Bronchial epithelial cell (primary cell): ENCODE results near the gene MC1R. TPM values are rescaled to one million over a fixed set of nuclear protein-coding genes. Genes with fewer than 3 reads are reported as not detected.

ENCODE experiments used
- DNase-seq: peaks from one replicate; pipeline ENCODE4 v3.0.0-alpha.2; 2010; ENCODE audit warnings: low read depth
- FAIRE-seq: peaks from 2 replicates; lab custom pipeline; 2011; peaks lifted over from hg19 to GRCh38; lab: Jason Lieb, UNC
- H3K27me3 ChIP-seq: 2 replicates; pipeline ENCODE4 v1.5.1; 2011; ENCODE audit warnings: low read length; ENCODE audit not compliant: control insufficient read depth, insufficient read depth
- H3K36me3 ChIP-seq: 2 replicates; pipeline ENCODE4 v1.5.1; 2011; ENCODE audit warnings: low read length; ENCODE audit not compliant: control insufficient read depth, insufficient read depth
- H3K4me3 ChIP-seq: 2 replicates; pipeline ENCODE4 v1.5.1; 2011; ENCODE audit warnings: mild to moderate bottlenecking, low read depth, low read length, control low read depth
- CTCF ChIP-seq: IDR thresholded peaks from 2 replicates; pipeline ENCODE4 v1.5.1; 2011; ENCODE audit warnings: mild to moderate bottlenecking, moderate library complexity, low read length, control low read depth, inconsistent platforms; ENCODE audit not compliant: insufficient read depth, severe bottlenecking
- total RNA-seq: library from RNA; depleted of rRNA; stranded (reverse); fragments of >200 nt; gene quantifications from 2 replicates; pipeline ENCODE4 v1.2.1, GENCODE V29; 2014

The MC1R gene
- total RNA-seq, result 1.6 and 4.1 TPM in 2 replicates

- FAIRE-seq, result no peak
- no peak for DNase-seq
- peak; percentile 42 for TF ChIP-seq CTCF
- no peaks in the 10 kb centered on the region for H3K36me3 ChIP-seq
- no peaks in the 10 kb centered on the region for H3K27me3 ChIP-seq
- peak within 1 kb of the TSS; percentile 27 for H3K4me3 ChIP-seq
These were observed at the start of gene MC1R for GRCh38 chr16:89918453-89919347. Gene MC1R (plus strand): TSS chr16:89918862. CDS start chr16:89919259, 397 bp downstream.

GRCh38 chr16:89869911-89870310, 48.8 kb upstream of the MC1R start:
- DNase-seq, result no peak
- Histone ChIP-seq H3K27me3 (no peaks in the 10 kb centered on the region), H3K4me3 (no peak overlapping the region), H3K36me3 (peaks cover 3% of the 10 kb centered on the region)
- FAIRE-seq, result no peak
- no peak for TF ChIP-seq CTCF

GRCh38 chr16:89870440-89870839, 48.2 kb upstream of the MC1R start:
- Histone ChIP-seq H3K4me3 (no peak overlapping the region), H3K36me3 (peaks cover 3% of the 10 kb centered on the region), H3K27me3 (no peaks in the 10 kb centered on the region)
- no peak for DNase-seq
- TF ChIP-seq CTCF, result no peak
- FAIRE-seq, result no peak

GRCh38 chr16:89871895-89872294, 46.8 kb upstream of the MC1R start:
- TF ChIP-seq CTCF, result no peak
- H3K27me3 ChIP-seq, result no peaks in the 10 kb centered on the region
- H3K4me3 ChIP-seq, result no peak overlapping the region
- no peak for FAIRE-seq
- peaks cover 3% of the 10 kb centered on the region for H3K36me3 ChIP-seq
- no peak for DNase-seq

GRCh38 chr16:89873109-89873971, 45.3 kb upstream of the MC1R start, which contains the start of gene TCF25:
Gene TCF25 (plus strand): TSS chr16:89873592. CDS start chr16:89873668, 76 bp downstream.
- no peak for TF ChIP-seq CTCF
- Histone ChIP-seq H3K27me3 (no peaks in the 10 kb centered on the region), H3K36me3 (peaks cover 7% of the 10 kb centered on the region), H3K4me3 (peak within 1 kb of the TSS; percentile 97)
- DNase-seq, result peak; percentile 57
- no peak for FAIRE-seq
